Thymus (tissue), 11 donors: ENCODE data around the gene KNDC1. TPM values are rescaled to one million over a fixed set of nuclear protein-coding genes. Genes with fewer than 3 reads are reported as not detected.
A peak's percentile ranks its signal among the peaks of the same experiment; 100 is the strongest.

Experiments
- DNase-seq, 9 donors: peaks; one replicate each; pipeline ENCODE4 v3.0.0-alpha.2; 2013; ENCODE audit warnings: low spot score in 9 of 9, low read depth in 6 of 9, missing footprints in 1 of 9
- H3K27ac ChIP-seq, 2 donors: one replicate each; pipeline ENCODE4 v1.5.1; 2013; ENCODE audit warnings: control low read depth in 1 of 2, low read depth in 1 of 2, low read length in 1 of 2, mild to moderate bottlenecking in 1 of 2, moderate library complexity in 1 of 2
- H3K27me3 ChIP-seq, 2 donors: one replicate each; pipeline ENCODE4 v1.5.1; 2013; ENCODE audit warnings: low read length in 1 of 2; ENCODE audit not compliant: control insufficient read depth in 2 of 2, insufficient read depth in 1 of 2
- H3K36me3 ChIP-seq, 2 donors: one replicate each; pipeline ENCODE4 v1.5.1; 2013; ENCODE audit warnings: low read length in 1 of 2, mild to moderate bottlenecking in 1 of 2, moderate library complexity in 1 of 2; ENCODE audit not compliant: control insufficient read depth in 2 of 2, insufficient read depth in 2 of 2
- H3K4me1 ChIP-seq, 2 donors: one replicate each; pipeline ENCODE4 v1.5.1; 2013; ENCODE audit warnings: low read length in 2 of 2; ENCODE audit not compliant: control insufficient read depth in 2 of 2, insufficient read depth in 2 of 2
- H3K4me3 ChIP-seq, 2 donors: one replicate each; pipeline ENCODE4 v1.5.1; 2013; ENCODE audit warnings: low read length in 2 of 2, control low read depth in 1 of 2, mild to moderate bottlenecking in 1 of 2
- H3K9me3 ChIP-seq, 2 donors: one replicate each; pipeline ENCODE4 v1.5.1; 2013; ENCODE audit warnings: low read length in 1 of 2, mild to moderate bottlenecking in 1 of 2; ENCODE audit not compliant: control insufficient read depth in 2 of 2, insufficient read depth in 1 of 2
- WGBS: extraction: QIAGEN DNeasy Blood & Tissue Kit; methylation state at CpG from one replicate; pipeline ENCODE4 v1.1.7; 2013; 5-methylcytosine and 5-hydroxymethylcytosine counted together
- polyA plus RNA-seq: library from polyadenylated mRNA; stranded (reverse); fragments of 200-250 nt; gene quantifications from one replicate; pipeline ENCODE4 v1.2.3, GENCODE V29; 2013
- total RNA-seq: library from RNA; stranded (reverse); fragments of 120-200 nt; gene quantifications from one replicate; pipeline ENCODE4 v1.2.4, GENCODE V29; 2013
- donor health status: healthy.

KNDC1 gene
- total and polyA plus RNA-seq, 2 donors, result 0.02 to 0.19 TPM

- Histone ChIP-seq H3K27ac (peak overlapping the region in 1 of 2 donors; percentile 11), H3K4me3 (peak overlapping the region; percentile 35 to 42), H3K4me1 (peaks cover 16 to 41% of the 10 kb centered on the region in 2 donors), H3K9me3 (peaks cover 0 to 2% of the 10 kb centered on the region in 2 donors), H3K27me3 (peaks cover 24 to 37% of the 10 kb centered on the region in 2 donors), H3K36me3 (peaks cover 9 to 17% of the 10 kb centered on the region in 2 donors)
- peak in 1 of 9 donors; percentile 30 for DNase-seq
- WGBS, result 9% methylated on average over 12 of the region's 12 CpGs
Observed at GRCh38 chr10:133275684-133276092, 115.7 kb downstream of the KNDC1 start.

Other genes starting within 250 kb of the KNDC1 start
- 0.09 TPM for gene CFAP46, start 217.6 kb upstream of the KNDC1 start, total RNA-seq
- 0.34 TPM for gene CFAP46, start 217.6 kb upstream of the KNDC1 start, polyA plus RNA-seq
- gene ADGRA1, start 72.3 kb upstream of the KNDC1 start, total RNA-seq, result not detected
- gene ADGRA1, start 72.3 kb upstream of the KNDC1 start, polyA plus RNA-seq, result 0.02 TPM
- gene UTF1, start 70.0 kb downstream of the KNDC1 start, total RNA-seq, result not detected
- gene UTF1, start 70.0 kb downstream of the KNDC1 start, polyA plus RNA-seq, result 0.02 TPM
- gene VENTX, start 77.6 kb downstream of the KNDC1 start, total RNA-seq, result 0.09 TPM
- 1.5 TPM for gene VENTX, start 77.6 kb downstream of the KNDC1 start, polyA plus RNA-seq
- 8.3 TPM for gene ADAM8, start 116.6 kb downstream of the KNDC1 start, total RNA-seq
- gene ADAM8, start 116.6 kb downstream of the KNDC1 start, polyA plus RNA-seq, result 19.2 TPM
- 26.9 TPM for gene TUBGCP2, start 148.7 kb downstream of the KNDC1 start, total RNA-seq
- gene TUBGCP2, start 148.7 kb downstream of the KNDC1 start, polyA plus RNA-seq, result 164 TPM
- gene ZNF511, start 148.7 kb downstream of the KNDC1 start, total RNA-seq, result 20.6 TPM
- 39.1 TPM for gene ZNF511, start 148.7 kb downstream of the KNDC1 start, polyA plus RNA-seq
- not detected for gene CALY, start 176.7 kb downstream of the KNDC1 start, total RNA-seq
- gene CALY, start 176.7 kb downstream of the KNDC1 start, polyA plus RNA-seq, result 0.21 TPM
- gene PRAP1, start 187.2 kb downstream of the KNDC1 start, total RNA-seq, result 1.0 TPM
- 1.2 TPM for gene PRAP1, start 187.2 kb downstream of the KNDC1 start, polyA plus RNA-seq
- 18.3 TPM for gene FUOM, start 197.8 kb downstream of the KNDC1 start, total RNA-seq
- gene FUOM, start 197.8 kb downstream of the KNDC1 start, polyA plus RNA-seq, result 23.9 TPM
- gene ECHS1, start 213.1 kb downstream of the KNDC1 start, total RNA-seq, result 39.8 TPM
- 54.9 TPM for gene ECHS1, start 213.1 kb downstream of the KNDC1 start, polyA plus RNA-seq
- gene PAOX, start 219.0 kb downstream of the KNDC1 start, total RNA-seq, result 2.9 TPM
- gene PAOX, start 219.0 kb downstream of the KNDC1 start, polyA plus RNA-seq, result 6.5 TPM
- gene MTG1, start 233.9 kb downstream of the KNDC1 start, total RNA-seq, result 22.7 TPM
- gene MTG1, start 233.9 kb downstream of the KNDC1 start, polyA plus RNA-seq, result 59.4 TPM